ENCODE data around the gene MAPK7.

MAPK7 gene

DNA sequence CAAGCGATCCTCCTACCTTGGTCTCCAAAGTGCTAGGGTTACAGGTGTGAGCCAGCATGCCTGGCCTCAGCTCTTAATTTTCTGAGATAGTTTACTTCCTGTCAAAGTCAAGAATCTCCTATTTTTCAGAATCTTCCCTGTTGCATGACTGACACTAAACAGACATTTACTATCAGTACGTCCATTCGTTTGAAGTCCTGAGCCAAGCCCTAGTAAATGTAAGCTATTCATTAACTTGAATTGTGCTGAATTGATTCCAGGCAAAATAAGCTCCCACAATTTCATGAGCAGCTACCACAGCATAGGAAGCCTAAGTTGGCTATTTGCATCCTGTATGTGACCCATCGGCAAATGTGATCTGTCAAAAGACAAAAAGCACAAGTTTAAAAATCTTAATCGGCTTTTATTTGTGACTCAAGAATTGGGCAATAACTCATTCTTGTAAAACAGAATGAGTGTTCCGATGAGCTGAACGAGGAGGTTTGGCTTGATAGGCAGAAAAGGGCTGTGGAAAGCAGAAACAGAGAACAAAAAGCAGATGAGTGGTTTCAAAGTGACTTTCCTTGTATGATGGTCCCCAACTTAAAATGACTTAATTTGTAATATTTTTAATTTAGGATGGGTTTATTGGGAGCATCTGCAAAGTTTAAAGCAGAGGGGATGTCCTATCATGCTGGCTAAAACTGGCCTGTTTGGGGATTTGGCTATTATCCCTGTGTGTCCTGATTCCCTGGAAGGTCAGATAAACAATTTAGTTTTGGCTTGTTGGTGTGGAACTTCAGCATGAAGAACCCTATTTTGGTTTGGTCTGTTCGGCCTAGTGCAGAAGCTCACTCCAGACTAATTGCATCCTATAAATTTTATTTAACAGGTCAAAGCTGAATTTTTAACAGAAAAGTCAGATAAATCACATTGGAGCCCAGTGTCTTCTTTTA is 46.9 kb downstream of the MAPK7 start:
- no peak for DNase-seq

DNA sequence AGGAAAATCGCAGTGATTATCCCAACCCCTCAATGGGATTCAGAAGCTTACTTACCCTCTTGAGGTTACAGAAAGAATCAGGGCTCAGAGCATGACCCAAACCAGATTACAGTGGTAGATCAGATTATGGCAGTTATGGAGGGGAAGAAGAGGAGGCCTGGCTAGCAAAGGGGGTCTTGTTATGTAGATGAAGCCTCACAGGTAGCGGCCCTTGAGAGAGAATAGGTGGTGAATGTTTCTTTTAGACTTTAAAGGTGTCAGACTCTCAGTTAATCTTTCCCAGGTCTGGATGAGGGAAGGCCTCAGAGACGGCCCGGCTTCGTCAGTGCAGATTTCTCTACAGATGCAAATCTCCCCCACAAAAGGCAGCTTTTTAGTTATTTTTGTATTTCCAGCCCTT is 48.3 kb downstream of the MAPK7 start:
- no peak for DNase-seq

DNA sequence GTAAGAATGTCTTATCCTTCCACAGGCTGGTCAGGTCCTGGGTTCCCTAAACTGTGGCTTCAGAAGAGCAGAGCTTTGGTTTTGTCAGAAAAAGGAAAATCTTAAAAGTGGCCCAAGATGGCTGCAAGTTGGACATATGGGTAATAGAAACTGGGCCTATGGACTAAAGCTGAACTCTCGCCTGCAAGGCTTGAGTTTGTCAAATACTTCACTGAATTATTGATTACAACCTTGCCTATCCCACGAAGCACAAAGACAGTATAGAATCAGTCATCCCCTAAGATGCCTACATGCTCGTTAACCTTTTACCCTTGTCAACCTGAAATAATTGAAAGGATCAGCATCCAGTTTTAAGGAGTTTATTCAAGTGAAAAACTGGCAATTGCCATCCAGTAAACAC is 53.4 kb downstream of the MAPK7 start:
- DNase-seq: no peak
